Measurements from ENCODE around the gene NCOR2.

NCOR2 gene

DNA sequence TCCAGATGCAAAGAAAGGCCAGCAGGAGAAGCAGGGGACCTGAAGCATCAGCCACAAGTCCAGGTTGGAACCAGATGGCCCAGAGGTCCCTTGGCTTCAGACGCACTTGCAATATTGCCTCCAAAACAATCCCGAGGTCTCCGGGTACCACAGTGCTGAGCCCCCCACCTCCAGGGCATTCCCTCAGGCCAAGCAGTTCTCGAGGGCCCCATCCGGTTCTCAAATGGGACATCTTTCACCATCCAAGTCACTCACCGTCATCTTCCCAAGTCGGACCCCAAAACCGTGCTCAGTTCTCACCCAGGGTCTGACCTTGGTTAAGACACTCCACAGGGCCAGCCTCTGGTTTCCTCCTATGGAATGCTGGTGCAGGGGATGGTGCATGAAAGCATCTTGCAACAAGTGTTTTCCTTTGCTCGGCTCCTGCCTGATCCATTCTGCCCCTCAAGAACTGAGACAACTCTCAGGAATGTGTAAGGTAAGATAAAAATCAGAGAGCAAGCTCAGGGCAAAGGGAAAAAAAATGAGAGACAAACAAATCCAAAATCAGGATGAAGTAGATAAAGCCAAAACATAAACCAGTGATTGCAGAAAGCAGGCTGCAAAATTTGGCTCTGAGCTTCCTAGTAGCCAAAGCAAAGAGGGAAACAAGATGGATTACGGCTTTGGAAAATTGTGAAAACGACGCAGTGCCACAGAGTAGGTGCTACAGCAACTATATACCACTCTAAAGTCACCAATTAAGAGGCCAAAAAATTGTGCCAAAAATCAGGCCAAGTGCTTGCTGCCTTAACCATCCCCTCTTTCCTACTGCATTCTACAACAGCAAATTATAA, 8.0 kb downstream of the NCOR2 start:
- H3K4me3 ChIP-seq (ENCODE audit: low read length), result no peak overlapping the region
- H3K9me3 ChIP-seq (ENCODE audit: control insufficient read depth, low read length), result no peaks in the 10 kb centered on the region
- H3K27me3 ChIP-seq (ENCODE audit: control insufficient read depth, insufficient read depth, low read length), result no peaks in the 10 kb centered on the region
- no peaks in the 10 kb centered on the region for H3K36me3 ChIP-seq (ENCODE audit: control insufficient read depth, insufficient read depth, low read length)
- H3K4me1 ChIP-seq (ENCODE audit: control insufficient read depth, insufficient read depth, low read length), result peaks cover 22% of the 10 kb centered on the region
- no peak overlapping the region for H3K9ac ChIP-seq (ENCODE audit: low read length)

DNA sequence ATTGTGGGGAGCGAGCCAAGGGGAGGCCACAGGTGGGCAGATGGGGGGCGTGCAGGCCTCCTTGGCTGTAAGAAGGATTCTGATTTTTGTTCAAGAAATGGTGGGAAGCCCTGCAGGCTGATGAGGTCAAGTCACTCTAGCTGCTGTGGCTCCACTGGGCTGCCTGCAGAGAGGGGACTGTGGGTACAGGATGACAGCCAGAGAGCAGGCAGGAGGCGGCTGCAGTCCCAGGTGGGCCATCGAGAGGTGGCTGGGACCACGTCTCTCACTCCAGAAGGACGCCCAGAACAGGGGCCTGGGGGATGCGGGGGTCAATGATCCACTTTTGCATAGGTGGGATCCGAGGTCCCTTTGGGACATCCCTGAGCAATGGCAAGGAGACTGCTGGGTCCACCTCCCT, 9.1 kb downstream of the NCOR2 start:
- H3K9ac ChIP-seq (ENCODE audit: low read length), result no peak overlapping the region
- no peaks in the 10 kb centered on the region for H3K27me3 ChIP-seq (ENCODE audit: control insufficient read depth, insufficient read depth, low read length)
- H3K4me3 ChIP-seq (ENCODE audit: low read length), result no peak overlapping the region
- peaks cover 22% of the 10 kb centered on the region for H3K4me1 ChIP-seq (ENCODE audit: control insufficient read depth, insufficient read depth, low read length)
- H3K36me3 ChIP-seq (ENCODE audit: control insufficient read depth, insufficient read depth, low read length), result no peaks in the 10 kb centered on the region
- H3K9me3 ChIP-seq (ENCODE audit: control insufficient read depth, low read length), result no peaks in the 10 kb centered on the region

DNA sequence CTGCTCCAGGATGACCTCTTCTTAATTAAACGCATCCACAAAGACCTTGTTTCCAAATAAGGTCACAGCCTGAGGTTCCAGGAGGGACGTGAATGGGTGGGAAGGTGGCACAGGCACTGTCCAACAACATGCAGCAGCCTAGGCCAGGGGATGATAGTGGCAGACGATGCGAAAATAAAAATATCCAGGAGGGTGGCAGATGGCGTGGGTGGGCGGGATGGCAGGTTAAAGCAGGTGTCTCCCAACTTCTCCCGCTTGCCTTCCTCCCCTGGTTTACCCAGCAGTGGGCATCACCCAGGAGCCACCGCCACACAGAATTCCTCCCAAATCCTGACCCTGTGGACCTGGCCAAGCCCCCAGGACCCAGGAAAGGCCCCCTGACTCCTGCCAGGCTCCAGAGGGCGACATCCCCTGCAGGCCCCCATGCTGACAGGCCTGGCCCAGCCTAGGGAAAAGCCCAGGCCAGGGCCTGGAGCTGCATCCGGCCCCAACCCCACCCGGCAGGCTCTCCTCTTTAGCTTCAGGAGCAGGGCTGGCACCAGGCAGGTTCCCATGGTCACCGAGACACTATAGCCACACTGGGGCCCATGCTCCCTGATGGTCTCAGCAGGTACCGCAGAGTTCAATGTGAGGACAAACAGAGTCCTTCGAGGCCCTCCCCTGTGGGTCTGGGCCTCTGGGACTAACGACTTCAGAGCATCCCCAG, 9.7 kb downstream of the NCOR2 start:
- peak overlapping the region; percentile 20 for H3K9ac ChIP-seq (ENCODE audit: low read length)
- H3K4me3 ChIP-seq (ENCODE audit: low read length), result no peak overlapping the region
- peaks cover 21% of the 10 kb centered on the region for H3K4me1 ChIP-seq (ENCODE audit: control insufficient read depth, insufficient read depth, low read length)
- no peaks in the 10 kb centered on the region for H3K36me3 ChIP-seq (ENCODE audit: control insufficient read depth, insufficient read depth, low read length)
- H3K27me3 ChIP-seq (ENCODE audit: control insufficient read depth, insufficient read depth, low read length), result no peaks in the 10 kb centered on the region
- no peaks in the 10 kb centered on the region for H3K9me3 ChIP-seq (ENCODE audit: control insufficient read depth, low read length)

DNA sequence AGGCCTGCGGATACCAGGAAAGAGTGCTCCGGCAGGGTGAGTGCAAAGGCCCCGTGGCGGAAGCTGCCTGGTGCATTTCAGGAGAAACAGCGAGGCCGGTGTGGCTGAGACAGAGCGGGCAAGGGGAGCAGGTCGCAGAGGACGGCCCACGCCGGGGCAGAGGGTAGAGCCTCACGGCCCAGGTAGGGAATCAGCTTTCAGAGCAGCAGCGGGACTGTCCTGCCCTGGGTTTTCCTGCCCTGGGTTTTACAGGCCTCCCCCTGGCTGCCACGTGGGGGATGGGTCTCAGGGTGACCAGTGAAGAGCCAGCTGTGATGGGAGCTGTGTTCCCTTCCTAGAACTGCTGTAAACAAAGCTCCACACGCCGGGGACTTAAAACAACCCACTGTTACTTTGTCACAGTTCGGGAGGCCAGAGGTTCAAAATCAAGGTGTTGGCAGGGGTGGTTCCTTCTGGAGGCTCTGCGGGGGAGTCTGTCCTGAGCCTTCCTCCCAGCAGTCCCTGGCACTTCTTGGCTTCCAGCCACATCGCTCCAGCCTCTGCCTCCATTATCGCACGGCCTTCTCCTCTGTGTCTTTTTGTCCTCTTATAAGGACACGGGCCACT, 10.4 kb downstream of the NCOR2 start:
- no peaks in the 10 kb centered on the region for H3K27me3 ChIP-seq (ENCODE audit: control insufficient read depth, insufficient read depth, low read length)
- no peaks in the 10 kb centered on the region for H3K36me3 ChIP-seq (ENCODE audit: control insufficient read depth, insufficient read depth, low read length)
- no peak overlapping the region for H3K4me3 ChIP-seq (ENCODE audit: low read length)
- peak overlapping the region; percentile 20 for H3K9ac ChIP-seq (ENCODE audit: low read length)
- no peaks in the 10 kb centered on the region for H3K9me3 ChIP-seq (ENCODE audit: control insufficient read depth, low read length)
- H3K4me1 ChIP-seq (ENCODE audit: control insufficient read depth, insufficient read depth, low read length), result peaks cover 18% of the 10 kb centered on the region

DNA sequence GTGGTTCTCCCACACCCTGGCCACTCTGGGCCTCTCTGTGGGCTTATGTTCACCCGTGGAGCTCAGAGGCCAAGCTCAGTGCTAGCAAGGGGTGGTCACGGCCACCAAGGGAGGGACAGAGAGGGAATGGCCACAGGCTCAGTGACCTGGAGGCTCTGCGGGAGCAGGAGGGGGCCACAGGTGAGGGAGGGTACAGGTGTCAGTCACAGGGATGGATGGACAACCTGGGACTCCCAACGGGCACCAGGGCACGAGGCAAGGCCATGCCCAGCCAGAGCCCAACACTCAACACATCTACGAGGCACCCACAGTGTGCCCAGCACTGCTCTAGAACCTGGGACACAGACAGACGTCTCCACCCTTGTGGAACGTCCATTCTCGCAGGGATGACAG, 11.3 kb downstream of the NCOR2 start:
- Histone ChIP-seq H3K27me3 (ENCODE audit: control insufficient read depth, insufficient read depth, low read length) (no peaks in the 10 kb centered on the region), H3K9ac (ENCODE audit: low read length) (no peak overlapping the region), H3K9me3 (ENCODE audit: control insufficient read depth, low read length) (no peaks in the 10 kb centered on the region), H3K4me1 (ENCODE audit: control insufficient read depth, insufficient read depth, low read length) (peaks cover 24% of the 10 kb centered on the region), H3K4me3 (ENCODE audit: low read length) (no peak overlapping the region), H3K36me3 (ENCODE audit: control insufficient read depth, insufficient read depth, low read length) (no peaks in the 10 kb centered on the region)

DNA sequence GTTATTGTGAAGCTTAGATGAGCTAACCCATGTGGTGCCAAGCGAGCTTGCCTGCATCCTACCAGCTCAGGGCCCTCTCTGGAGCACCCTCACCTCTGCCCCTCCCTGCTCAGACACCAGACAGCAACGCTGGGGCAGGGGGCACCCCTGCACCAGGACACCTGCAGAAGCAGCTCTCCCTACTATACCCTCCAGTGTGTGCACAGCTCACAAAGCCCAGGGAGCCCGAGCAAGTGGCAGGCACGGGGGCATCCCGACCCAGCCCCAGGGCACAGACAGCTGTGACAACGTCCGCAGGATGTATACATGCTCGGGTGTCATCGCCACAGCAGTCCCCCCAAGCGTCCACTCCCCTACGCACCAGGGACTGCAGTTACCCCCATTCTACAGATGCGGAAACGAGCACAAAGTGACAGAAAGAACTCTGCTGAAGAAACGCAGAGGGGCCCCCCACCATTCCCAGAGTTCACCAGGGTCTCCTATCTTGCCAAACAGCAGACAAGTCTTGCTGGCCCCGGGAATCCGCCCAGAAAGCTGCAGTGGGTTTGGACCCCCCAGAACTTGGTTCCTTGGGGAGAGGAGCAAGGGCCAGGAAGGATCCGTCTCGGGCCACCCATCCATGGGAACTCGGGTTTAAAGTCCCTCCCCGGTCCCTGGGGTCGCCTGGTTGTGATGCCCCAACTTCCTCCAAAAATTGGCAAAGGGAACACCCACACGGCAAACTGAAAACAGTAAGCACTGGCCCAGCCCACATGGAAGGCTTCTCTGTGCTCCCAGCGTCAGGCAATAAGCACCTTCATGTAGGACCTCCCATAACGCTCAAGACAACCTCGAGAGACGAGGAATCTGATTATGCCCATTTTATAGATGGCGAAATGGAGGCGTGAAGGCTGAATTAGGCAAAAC, 12.0 kb downstream of the NCOR2 start:
- H3K9me3 ChIP-seq (ENCODE audit: control insufficient read depth, low read length), result no peaks in the 10 kb centered on the region
- H3K9ac ChIP-seq (ENCODE audit: low read length), result no peak overlapping the region
- H3K4me1 ChIP-seq (ENCODE audit: control insufficient read depth, insufficient read depth, low read length), result peaks cover 31% of the 10 kb centered on the region
- no peaks in the 10 kb centered on the region for H3K27me3 ChIP-seq (ENCODE audit: control insufficient read depth, insufficient read depth, low read length)
- H3K36me3 ChIP-seq (ENCODE audit: control insufficient read depth, insufficient read depth, low read length), result no peaks in the 10 kb centered on the region
- H3K4me3 ChIP-seq (ENCODE audit: low read length), result no peak overlapping the region

DNA sequence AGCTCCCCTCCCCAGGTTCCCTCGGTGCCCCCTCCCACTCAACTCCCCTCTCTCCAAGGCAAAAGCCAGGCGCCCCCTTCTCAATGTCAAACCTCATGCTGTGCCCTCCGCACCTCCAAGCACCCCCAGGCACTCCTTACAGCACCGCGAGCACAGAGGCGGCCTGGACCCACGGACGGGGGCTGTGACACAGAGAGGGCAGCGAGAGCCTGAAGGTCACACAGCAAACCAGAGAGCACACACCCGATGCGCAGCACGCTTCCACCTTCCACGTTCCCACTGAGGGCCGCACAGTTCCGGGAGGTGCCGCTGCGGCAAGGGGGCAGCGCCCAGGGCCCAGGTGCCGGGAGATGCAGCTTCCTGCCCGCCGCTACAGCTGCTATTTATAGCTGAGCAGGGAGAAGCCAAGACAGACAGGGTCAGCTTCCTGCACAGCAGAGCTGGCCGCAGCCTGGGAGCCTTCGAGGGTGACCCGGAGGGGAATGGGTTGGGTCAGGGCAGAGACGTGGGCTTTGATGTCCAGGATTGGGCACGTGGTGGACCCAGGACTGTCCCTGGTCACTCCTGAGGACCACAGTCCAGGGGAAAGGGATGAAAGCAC, 12.9 kb downstream of the NCOR2 start:
- Histone ChIP-seq H3K4me3 (ENCODE audit: low read length) (no peak overlapping the region), H3K36me3 (ENCODE audit: control insufficient read depth, insufficient read depth, low read length) (no peaks in the 10 kb centered on the region), H3K9me3 (ENCODE audit: control insufficient read depth, low read length) (no peaks in the 10 kb centered on the region), H3K27me3 (ENCODE audit: control insufficient read depth, insufficient read depth, low read length) (no peaks in the 10 kb centered on the region), H3K4me1 (ENCODE audit: control insufficient read depth, insufficient read depth, low read length) (peaks cover 40% of the 10 kb centered on the region), H3K9ac (ENCODE audit: low read length) (no peak overlapping the region)

DNA sequence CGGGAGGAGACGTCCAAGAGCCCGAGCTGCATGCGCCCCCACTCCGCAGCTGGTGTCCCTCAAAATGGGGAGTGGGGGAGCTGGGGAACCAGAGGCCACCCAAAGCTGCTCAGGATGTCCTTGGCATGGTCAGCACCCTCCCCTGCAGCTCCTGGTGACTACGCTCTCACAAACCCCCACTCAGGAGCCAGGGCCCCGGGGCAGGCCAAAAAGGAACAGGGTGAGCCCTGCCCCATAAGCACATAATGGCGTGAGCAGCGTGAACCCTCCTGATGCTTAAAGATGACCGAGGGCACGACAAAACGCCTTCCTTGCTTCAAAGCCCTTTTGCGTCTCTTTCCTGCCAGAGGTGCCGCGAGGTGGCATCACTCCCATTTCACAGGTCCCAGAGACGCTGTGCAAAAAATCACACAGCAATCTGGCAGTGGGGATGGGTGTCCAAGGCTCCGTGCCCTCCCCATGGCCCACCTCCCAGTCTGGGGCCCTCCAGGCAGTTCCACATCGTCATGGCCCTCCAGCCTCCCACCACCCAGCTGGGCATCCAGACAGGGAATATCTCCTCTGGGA, 13.5 kb downstream of the NCOR2 start:
- no peaks in the 10 kb centered on the region for H3K36me3 ChIP-seq (ENCODE audit: control insufficient read depth, insufficient read depth, low read length)
- peaks cover 45% of the 10 kb centered on the region for H3K4me1 ChIP-seq (ENCODE audit: control insufficient read depth, insufficient read depth, low read length)
- H3K9ac ChIP-seq (ENCODE audit: low read length), result no peak overlapping the region
- no peaks in the 10 kb centered on the region for H3K27me3 ChIP-seq (ENCODE audit: control insufficient read depth, insufficient read depth, low read length)
- H3K9me3 ChIP-seq (ENCODE audit: control insufficient read depth, low read length), result no peaks in the 10 kb centered on the region
- H3K4me3 ChIP-seq (ENCODE audit: low read length), result no peak overlapping the region

DNA sequence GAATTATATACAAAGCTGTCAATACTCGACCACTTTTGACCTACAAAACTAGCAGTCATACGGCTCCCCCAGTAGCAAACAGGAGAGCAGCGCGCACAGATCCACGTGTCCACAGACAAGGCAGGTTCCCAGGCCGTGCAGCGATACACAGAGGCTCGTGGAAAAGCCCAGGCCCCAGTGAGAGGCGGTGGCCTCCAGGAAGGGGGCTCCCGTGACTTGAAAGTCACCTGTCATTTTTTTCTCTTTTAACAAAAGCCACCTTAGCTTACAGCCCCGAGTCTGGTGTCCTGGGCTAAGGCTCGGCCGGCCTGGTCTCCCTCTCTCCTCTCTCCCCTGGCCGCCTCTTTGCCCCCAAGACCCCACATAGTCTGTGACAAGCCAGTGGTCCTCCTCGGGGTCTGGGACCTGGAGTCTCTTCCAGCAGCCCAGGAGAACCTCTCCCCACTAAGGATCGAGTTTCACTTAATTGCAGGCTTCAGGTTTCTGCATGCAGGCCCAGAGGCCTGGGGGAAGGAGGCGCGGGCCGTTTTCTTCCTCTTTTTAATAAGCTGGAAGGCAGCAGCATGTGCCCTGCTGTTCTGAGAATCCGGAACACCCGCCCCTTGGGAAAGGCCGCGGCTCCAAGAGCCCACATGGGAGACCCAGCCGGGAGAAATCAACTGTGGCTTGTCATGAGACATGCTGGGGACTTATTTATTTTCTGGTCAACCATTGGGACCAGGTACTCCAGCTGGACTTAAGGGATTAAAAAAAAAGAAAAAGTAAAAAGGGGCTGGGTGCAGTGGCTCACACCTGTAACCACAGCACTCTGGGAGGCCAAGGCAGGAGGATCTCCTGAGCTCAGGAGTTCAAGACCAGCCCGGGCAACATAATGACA, 15.9 kb downstream of the NCOR2 start:
- H3K4me1 ChIP-seq (ENCODE audit: control insufficient read depth, insufficient read depth, low read length), result peaks cover 44% of the 10 kb centered on the region
- no peak overlapping the region for H3K4me3 ChIP-seq (ENCODE audit: low read length)

DNA sequence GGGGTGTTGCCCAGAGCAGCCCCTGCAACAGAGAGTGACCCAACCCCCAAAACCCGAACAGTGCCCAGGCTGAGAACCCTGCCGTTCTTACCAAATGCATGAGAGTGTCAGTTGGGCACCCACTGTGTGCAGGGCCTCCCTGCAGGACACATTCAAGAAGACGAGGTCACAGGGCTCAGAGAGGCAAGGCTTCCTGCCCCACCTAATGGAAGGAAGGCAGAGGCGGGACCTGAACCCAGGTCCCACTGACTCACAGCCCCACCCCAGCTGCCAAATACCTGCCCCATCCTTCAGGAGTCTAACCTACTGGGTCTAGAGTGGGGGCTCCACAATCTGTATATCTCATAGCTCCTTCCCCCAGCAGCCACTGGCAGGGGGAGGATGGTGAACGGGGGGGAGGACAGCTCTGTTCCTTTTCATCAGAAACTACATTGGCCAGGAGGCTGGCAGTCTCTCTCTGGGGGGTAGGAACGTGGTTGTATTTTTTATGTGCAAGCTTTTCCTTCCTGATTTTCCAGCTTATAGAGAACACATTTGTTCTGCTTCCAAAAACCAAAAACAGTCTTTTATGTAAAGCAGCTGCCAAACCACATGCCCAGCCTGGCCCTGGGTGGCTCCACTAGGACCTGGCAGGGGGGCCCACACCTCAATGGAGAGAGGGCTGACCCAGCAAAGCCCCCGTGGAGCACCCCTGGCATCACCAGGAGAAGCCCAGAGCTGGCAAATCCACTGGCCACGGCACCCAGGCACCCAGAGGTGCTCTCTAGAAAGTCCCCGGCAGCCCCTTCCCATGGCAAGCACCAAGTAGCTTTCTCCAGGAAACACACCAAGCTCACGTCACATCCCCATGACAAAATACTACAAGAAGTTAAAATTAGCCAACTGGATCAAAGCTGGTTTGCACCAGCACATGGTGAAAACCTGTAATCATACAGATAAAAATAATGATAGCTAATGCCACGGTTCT, 17.0 kb downstream of the NCOR2 start:
- Histone ChIP-seq H3K9me3 (ENCODE audit: control insufficient read depth, low read length) (no peaks in the 10 kb centered on the region), H3K4me1 (ENCODE audit: control insufficient read depth, insufficient read depth, low read length) (peaks cover 43% of the 10 kb centered on the region), H3K9ac (ENCODE audit: low read length) (no peak overlapping the region), H3K4me3 (ENCODE audit: low read length) (no peak overlapping the region), H3K27me3 (ENCODE audit: control insufficient read depth, insufficient read depth, low read length) (no peaks in the 10 kb centered on the region), H3K36me3 (ENCODE audit: control insufficient read depth, insufficient read depth, low read length) (no peaks in the 10 kb centered on the region)

More for the DNA sequence above, 15.9 kb downstream of the NCOR2 start:
- H3K9ac ChIP-seq (ENCODE audit: low read length), result no peak overlapping the region
- H3K36me3 ChIP-seq (ENCODE audit: control insufficient read depth, insufficient read depth, low read length), result no peaks in the 10 kb centered on the region
- H3K27me3 ChIP-seq (ENCODE audit: control insufficient read depth, insufficient read depth, low read length), result no peaks in the 10 kb centered on the region
- H3K9me3 ChIP-seq (ENCODE audit: control insufficient read depth, low read length), result no peaks in the 10 kb centered on the region
